ENCODE measurements around the gene ZCCHC2. TPM values are rescaled to one million over a fixed set of nuclear protein-coding genes. Genes with fewer than 3 reads are reported as not detected.

Gene ZCCHC2
- total RNA-seq, 1 donor from 2014 or later, result 43.8 TPM

DNA sequence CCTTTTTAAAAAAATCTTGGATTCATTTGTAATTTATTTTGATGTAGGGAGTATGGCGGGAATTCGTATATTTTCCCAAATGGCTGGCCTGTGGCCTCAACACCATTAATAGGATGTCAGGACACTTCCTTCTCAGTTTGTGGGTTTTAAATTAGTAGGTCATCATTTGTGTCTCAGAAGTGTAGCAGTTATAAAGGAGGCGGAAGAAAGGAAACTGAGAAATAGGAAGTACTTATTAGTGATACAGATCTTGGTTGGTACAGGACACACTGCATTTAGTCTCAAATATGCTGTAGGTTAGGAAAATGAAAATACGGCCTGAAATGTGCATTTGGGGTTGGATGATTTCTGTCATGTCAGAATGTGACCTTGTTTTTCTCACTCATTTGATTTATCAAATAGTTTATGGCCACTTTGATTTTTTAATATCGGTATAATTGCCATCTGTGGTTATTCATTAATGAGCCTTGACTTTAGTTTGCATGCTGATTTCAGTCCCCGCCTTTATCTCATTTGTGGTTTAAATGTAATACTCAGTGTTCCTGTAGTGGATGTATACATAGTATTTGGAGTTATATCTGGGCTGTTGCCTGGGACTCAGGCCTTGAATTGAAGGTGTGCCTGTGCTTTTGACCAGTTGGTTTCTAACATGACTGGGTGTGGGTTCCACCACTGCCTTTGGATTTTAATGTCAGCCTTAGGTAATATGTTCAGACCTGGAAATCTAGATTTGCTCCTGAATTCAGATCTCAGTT lies 31.4 kb downstream of the ZCCHC2 start:
- H3K27ac Mint-ChIP-seq, result no peak overlapping the region
- no peak for DNase-seq (ENCODE audit: low spot score)
- intact Hi-C loops (cut with micrococcal nuclease), result no loop called here
- H3K36me3 Mint-ChIP-seq (ENCODE audit: low read depth), result peaks cover 75% of the 10 kb centered on the region
- H3K27me3 Mint-ChIP-seq (ENCODE audit: low read depth), result no peaks in the 10 kb centered on the region
- no peaks in the 10 kb centered on the region for H3K9me3 Mint-ChIP-seq
- no peak overlapping the region for H3K4me3 Mint-ChIP-seq (ENCODE audit: low read depth)
- peaks cover 22% of the 10 kb centered on the region for H3K4me1 Mint-ChIP-seq (ENCODE audit: low read depth)

DNA sequence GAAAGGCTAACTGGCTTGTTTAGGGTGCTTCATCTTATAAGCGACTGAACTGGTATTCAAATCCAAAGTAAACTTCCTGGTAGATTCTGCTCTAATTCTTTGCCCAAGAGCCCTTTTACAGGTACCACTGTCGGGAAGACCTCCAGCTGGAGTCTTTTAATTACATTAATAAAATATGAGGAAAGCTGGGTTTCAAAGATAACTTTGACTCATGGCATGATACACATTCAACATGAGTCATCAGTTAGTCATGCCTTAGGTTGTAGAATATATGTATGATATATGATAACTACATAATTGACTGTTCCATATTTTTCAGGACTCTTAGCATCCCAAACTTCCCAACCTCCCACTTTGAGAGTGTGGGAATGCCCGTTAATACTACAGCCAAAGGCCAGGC lies 32.3 kb downstream of the ZCCHC2 start:
- H3K36me3 Mint-ChIP-seq (ENCODE audit: low read depth), result peaks cover 78% of the 10 kb centered on the region
- no peaks in the 10 kb centered on the region for H3K27me3 Mint-ChIP-seq (ENCODE audit: low read depth)
- no peaks in the 10 kb centered on the region for H3K9me3 Mint-ChIP-seq
- H3K27ac Mint-ChIP-seq, result no peak overlapping the region
- DNase-seq (ENCODE audit: low spot score), result no peak
- H3K4me1 Mint-ChIP-seq (ENCODE audit: low read depth), result peaks cover 25% of the 10 kb centered on the region
- no peak overlapping the region for H3K4me3 Mint-ChIP-seq (ENCODE audit: low read depth)
- intact Hi-C loops (cut with micrococcal nuclease), result no loop called here

DNA sequence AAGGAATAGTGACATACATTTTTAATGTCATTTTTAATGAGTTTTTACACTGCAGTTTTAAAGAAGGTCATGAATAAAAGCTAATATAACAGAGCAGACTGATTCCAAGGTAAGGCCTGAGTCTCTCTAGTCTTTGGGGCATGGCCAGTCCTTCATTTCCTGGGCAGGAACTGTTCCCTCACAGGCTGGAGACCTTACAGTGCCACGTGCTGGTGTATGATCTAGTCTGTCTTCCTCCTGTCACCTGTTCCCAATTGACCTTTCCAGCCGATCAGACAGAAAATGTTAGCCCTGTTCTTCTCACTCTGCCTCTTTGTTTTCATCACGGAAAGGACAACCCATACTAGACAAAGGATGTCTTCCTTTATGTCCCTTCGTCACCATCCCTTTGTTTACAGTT lies 33.6 kb downstream of the ZCCHC2 start:
- H3K4me3 Mint-ChIP-seq (ENCODE audit: low read depth), result no peak overlapping the region
- H3K9me3 Mint-ChIP-seq, result no peaks in the 10 kb centered on the region
- intact Hi-C loops (cut with micrococcal nuclease), result no loop called here
- H3K27ac Mint-ChIP-seq, result no peak overlapping the region
- no peaks in the 10 kb centered on the region for H3K27me3 Mint-ChIP-seq (ENCODE audit: low read depth)
- peaks cover 25% of the 10 kb centered on the region for H3K4me1 Mint-ChIP-seq (ENCODE audit: low read depth)
- DNase-seq (ENCODE audit: low spot score), result no peak
- H3K36me3 Mint-ChIP-seq (ENCODE audit: low read depth), result peaks cover 78% of the 10 kb centered on the region

DNA sequence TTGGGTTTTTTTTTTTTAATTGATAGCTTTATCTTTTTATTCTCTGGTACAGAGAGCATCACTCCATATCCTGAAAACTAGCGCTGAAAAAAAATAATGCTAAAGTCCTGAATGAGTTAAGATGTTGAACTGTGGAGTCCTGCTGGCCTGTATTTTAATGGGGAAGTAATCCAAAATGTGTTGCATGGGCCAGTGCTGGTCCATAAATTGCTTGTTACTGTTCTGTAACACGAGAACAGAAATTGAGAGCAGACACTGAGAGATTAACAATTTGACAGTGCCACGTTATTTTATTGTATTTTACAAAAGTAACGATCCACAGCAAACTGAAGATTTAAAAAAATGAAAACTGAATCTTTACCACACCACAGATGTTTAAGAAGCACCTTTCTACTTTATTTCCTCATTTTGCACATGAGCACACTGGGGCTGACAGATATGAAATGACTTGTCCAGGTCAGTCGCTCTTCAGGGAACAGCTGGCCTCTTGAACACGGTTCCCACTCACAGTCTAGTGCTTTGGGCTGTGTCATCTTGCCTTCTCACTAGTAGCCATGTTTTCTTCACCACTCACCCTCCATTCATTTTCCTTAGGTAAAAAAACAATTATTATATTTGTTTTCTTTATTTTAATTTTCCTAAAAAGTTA lies 35.3 kb downstream of the ZCCHC2 start:
- DNase-seq (ENCODE audit: low spot score), result no peak
- H3K4me1 Mint-ChIP-seq (ENCODE audit: low read depth), result peaks cover 25% of the 10 kb centered on the region
- intact Hi-C loops (cut with micrococcal nuclease), result no loop called here
- peaks cover 80% of the 10 kb centered on the region for H3K36me3 Mint-ChIP-seq (ENCODE audit: low read depth)
- no peak overlapping the region for H3K27ac Mint-ChIP-seq
- H3K9me3 Mint-ChIP-seq, result no peaks in the 10 kb centered on the region
- no peaks in the 10 kb centered on the region for H3K27me3 Mint-ChIP-seq (ENCODE audit: low read depth)
- H3K4me3 Mint-ChIP-seq (ENCODE audit: low read depth), result no peak overlapping the region

DNA sequence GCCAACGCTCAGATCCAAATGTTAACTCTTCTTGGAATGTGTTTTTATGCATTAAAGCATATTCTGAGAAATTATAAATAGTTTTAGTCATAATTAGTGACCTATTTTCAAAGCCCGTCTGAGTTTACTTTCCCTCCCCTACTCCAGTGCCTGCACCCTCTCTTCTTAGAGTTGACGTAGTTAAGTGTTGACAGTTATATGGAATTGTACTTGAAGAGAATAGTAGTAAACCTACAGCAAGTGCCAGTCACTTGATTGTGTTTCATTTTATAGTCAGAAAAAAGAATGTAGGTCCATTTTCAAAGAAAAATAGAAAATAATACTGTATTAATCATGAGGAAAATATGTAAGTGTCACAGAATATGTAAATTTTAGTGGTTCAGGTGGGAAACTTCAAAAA lies 41.2 kb downstream of the ZCCHC2 start:
- Mint-ChIP-seq H3K36me3 (ENCODE audit: low read depth) (peaks cover 91% of the 10 kb centered on the region), H3K4me3 (ENCODE audit: low read depth) (no peak overlapping the region), H3K27ac (no peak overlapping the region), H3K4me1 (ENCODE audit: low read depth) (peaks cover 3% of the 10 kb centered on the region), H3K27me3 (ENCODE audit: low read depth) (no peaks in the 10 kb centered on the region), H3K9me3 (no peaks in the 10 kb centered on the region)
- intact Hi-C loops (cut with micrococcal nuclease), result no loop called here
- DNase-seq (ENCODE audit: low spot score), result no peak

DNA sequence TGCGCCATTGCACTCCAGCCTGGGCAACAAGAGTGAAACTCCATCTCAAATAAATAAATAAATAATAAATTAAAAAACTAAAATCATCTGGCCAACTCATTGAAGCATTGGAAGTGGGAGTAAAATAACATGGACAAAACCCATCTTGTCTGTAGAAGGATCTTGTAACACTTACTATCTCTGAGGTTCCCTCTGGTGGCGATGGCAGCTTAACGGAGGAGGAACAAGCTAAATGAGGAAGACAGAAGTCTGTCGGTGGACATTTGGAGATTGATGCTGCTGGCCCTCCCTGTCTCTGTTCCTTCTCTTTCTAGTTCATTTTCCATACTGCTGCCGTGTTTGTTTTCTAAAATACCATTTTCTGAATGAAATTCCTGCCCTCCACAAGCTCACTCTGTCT lies 43.4 kb downstream of the ZCCHC2 start:
- H3K27me3 Mint-ChIP-seq (ENCODE audit: low read depth), result no peaks in the 10 kb centered on the region
- peaks cover 4% of the 10 kb centered on the region for H3K4me1 Mint-ChIP-seq (ENCODE audit: low read depth)
- H3K36me3 Mint-ChIP-seq (ENCODE audit: low read depth), result peaks cover 92% of the 10 kb centered on the region
- DNase-seq (ENCODE audit: low spot score), result no peak
- peaks cover 8% of the 10 kb centered on the region for H3K9me3 Mint-ChIP-seq
- intact Hi-C loops (cut with micrococcal nuclease), result no loop called here
- no peak overlapping the region for H3K27ac Mint-ChIP-seq
- no peak overlapping the region for H3K4me3 Mint-ChIP-seq (ENCODE audit: low read depth)

DNA sequence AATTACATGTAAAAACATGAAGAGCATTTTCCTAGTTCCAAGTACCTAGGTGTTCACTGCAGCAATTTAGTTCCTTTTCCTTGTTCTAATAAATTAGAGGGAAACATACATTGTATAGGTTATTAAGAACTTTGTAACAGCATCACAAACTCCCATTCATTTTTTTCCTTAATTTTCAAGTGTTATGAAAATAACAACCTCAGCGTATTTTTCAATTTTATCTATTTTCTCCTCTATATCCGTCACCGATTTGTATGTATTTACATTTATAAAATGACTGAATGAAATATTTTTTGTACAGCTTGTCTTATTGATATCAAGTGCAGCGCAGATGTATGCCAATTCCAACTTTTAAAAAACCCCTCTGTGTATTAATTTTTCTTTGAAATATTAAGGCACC lies 44.0 kb downstream of the ZCCHC2 start:
- DNase-seq (ENCODE audit: low spot score), result no peak
- Mint-ChIP-seq H3K4me3 (ENCODE audit: low read depth) (no peak overlapping the region), H3K4me1 (ENCODE audit: low read depth) (peaks cover 5% of the 10 kb centered on the region), H3K36me3 (ENCODE audit: low read depth) (peaks cover 92% of the 10 kb centered on the region), H3K9me3 (peaks cover 8% of the 10 kb centered on the region), H3K27me3 (ENCODE audit: low read depth) (no peaks in the 10 kb centered on the region), H3K27ac (no peak overlapping the region)
- intact Hi-C loops (cut with micrococcal nuclease), result no loop called here

DNA sequence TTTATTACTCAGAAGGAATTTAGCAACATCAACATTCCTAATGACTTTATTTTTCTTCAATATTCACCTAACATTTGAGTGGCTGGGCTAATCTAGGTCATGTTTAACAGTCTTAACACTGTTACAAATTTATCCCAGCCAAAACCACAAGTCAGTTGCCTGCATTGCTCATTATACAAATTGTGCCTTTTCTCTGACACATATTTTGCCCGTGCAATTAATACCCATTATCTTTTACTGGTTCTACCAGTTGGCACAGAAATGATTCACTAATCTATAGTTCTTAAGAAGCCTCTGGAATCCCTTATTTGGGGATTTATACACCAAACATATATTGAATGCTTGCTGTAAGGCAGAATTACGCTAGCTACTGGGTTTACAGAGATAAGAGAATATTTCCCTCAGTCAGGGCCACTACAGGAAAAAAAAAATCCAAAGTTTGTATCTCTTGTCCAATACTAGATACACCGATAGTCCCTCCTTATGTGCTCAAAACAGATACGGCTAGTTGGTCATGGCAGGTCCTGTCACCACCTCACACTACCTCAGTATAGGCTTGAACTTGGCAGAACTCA lies 46.3 kb downstream of the ZCCHC2 start:
- Mint-ChIP-seq H3K9me3 (peaks cover 8% of the 10 kb centered on the region), H3K27me3 (ENCODE audit: low read depth) (no peaks in the 10 kb centered on the region), H3K4me3 (ENCODE audit: low read depth) (no peak overlapping the region), H3K27ac (no peak overlapping the region), H3K36me3 (ENCODE audit: low read depth) (peaks cover 90% of the 10 kb centered on the region), H3K4me1 (ENCODE audit: low read depth) (peaks cover 8% of the 10 kb centered on the region)
- intact Hi-C loops (cut with micrococcal nuclease), result no loop called here
- DNase-seq (ENCODE audit: low spot score), result no peak

DNA sequence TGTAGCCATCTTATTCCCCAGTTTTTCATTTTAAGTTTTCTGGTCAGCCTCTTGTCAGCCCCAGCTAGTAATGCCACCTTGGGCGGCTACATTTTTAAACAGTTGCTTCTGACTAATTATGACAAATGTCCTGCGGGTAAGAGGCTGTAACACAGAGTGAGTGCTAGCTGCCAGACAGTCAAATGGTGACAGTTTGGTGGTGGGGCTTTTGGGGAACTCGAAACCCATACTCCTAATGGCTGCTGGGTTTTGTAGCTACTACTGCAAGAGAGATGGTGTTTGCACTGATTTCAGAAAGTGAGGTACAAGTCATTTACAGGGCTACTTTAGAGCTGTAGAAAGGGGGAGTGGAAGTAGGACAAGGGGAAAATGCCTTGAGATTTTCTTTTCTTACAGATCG lies 48.2 kb downstream of the ZCCHC2 start:
- H3K36me3 Mint-ChIP-seq (ENCODE audit: low read depth), result peaks cover 93% of the 10 kb centered on the region
- intact Hi-C loops (cut with micrococcal nuclease), result no loop called here
- DNase-seq (ENCODE audit: low spot score), result no peak
- peaks cover 8% of the 10 kb centered on the region for H3K4me1 Mint-ChIP-seq (ENCODE audit: low read depth)
- no peak overlapping the region for H3K4me3 Mint-ChIP-seq (ENCODE audit: low read depth)
- peaks cover 8% of the 10 kb centered on the region for H3K9me3 Mint-ChIP-seq
- no peaks in the 10 kb centered on the region for H3K27me3 Mint-ChIP-seq (ENCODE audit: low read depth)
- no peak overlapping the region for H3K27ac Mint-ChIP-seq

DNA sequence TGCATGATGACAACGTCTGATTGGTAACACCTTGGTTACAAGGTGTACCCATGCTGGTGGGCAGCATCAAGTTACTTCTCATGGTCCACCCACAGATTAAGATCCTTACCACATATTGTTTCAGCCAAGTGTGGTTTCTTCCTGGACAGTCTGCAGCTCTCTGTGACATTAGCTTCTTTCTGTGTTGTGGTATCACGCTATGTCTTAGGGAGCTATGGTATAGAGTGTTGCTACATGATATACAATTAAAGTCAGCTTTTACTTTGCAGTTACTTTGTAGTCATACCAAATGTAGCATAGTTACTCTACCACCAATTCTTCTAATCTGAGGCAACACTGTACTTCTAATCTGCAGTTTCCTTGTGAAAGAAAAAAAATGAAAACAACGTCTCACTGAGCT lies 48.8 kb downstream of the ZCCHC2 start:
- Mint-ChIP-seq H3K27ac (no peak overlapping the region), H3K4me3 (ENCODE audit: low read depth) (no peak overlapping the region), H3K27me3 (ENCODE audit: low read depth) (no peaks in the 10 kb centered on the region), H3K4me1 (ENCODE audit: low read depth) (peaks cover 9% of the 10 kb centered on the region), H3K36me3 (ENCODE audit: low read depth) (peaks cover 93% of the 10 kb centered on the region), H3K9me3 (peaks cover 8% of the 10 kb centered on the region)
- intact Hi-C loops (cut with micrococcal nuclease), result no loop called here
- no peak for DNase-seq (ENCODE audit: low spot score)

DNA sequence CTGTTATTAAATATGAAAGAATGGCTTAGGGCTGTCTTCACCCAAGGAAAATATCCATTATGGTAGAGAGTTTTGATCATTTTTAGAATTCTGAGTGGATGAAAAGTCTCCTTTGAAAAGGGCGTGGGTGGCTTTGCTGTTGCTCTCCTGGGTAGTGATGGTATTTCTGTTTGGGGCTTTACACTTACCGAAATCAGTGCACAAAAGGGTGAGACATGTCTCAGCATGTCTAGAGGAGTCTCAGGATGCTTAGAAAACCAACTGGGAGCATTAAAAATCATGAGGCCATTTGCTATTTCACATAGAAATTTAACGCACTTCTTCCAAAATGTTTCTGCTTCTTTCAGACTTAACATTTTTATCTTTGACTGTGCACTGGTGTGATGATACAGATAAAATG lies 49.6 kb downstream of the ZCCHC2 start:
- peaks cover 8% of the 10 kb centered on the region for H3K9me3 Mint-ChIP-seq
- no peaks in the 10 kb centered on the region for H3K27me3 Mint-ChIP-seq (ENCODE audit: low read depth)
- H3K4me1 Mint-ChIP-seq (ENCODE audit: low read depth), result peaks cover 16% of the 10 kb centered on the region
- intact Hi-C loops (cut with micrococcal nuclease), result no loop called here
- no peak for DNase-seq (ENCODE audit: low spot score)
- no peak overlapping the region for H3K27ac Mint-ChIP-seq
- peaks cover 94% of the 10 kb centered on the region for H3K36me3 Mint-ChIP-seq (ENCODE audit: low read depth)
- H3K4me3 Mint-ChIP-seq (ENCODE audit: low read depth), result no peak overlapping the region

DNA sequence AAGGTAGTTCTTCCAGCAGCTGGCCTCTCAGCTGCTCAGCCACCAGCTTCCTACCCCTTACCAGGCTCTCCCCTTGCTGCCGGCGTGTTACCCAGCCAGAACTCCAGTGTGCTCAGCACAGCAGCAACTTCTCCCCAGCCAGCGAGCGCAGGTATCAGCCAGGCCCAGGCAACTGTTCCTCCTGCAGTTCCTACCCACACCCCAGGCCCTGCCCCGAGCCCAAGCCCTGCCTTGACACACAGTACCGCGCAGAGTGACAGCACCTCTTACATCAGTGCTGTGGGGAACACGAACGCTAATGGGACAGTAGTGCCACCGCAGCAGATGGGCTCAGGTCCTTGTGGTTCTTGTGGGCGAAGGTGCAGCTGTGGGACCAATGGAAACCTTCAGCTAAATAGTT lies 52.0 kb downstream of the ZCCHC2 start:
- peaks cover 20% of the 10 kb centered on the region for H3K4me1 Mint-ChIP-seq (ENCODE audit: low read depth)
- intact Hi-C loops (cut with micrococcal nuclease), result no loop called here
- H3K27me3 Mint-ChIP-seq (ENCODE audit: low read depth), result no peaks in the 10 kb centered on the region
- H3K9me3 Mint-ChIP-seq, result peaks cover 8% of the 10 kb centered on the region
- peaks cover 89% of the 10 kb centered on the region for H3K36me3 Mint-ChIP-seq (ENCODE audit: low read depth)
- H3K27ac Mint-ChIP-seq, result no peak overlapping the region
- no peak for DNase-seq (ENCODE audit: low spot score)
- no peak overlapping the region for H3K4me3 Mint-ChIP-seq (ENCODE audit: low read depth)

DNA sequence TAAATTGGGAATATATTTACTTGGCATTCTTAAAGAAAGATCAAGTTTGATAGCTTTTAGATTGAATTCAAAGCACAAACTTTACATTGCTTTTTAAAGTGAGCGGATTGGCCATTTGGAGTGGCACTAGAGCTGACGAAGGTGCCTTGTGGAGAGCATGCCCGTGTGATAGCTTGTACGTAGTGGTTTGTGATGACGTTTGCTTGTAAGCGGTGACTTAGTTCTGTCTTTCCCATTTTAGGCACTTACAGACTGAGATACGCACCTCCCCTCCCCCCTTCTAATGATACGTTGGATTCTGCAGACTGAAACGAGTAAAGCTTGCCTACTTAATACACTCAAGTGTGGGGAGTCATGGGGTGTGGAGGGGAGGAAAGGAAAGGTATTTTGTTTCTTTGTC lies 53.4 kb downstream of the ZCCHC2 start:
- H3K4me3 Mint-ChIP-seq (ENCODE audit: low read depth), result no peak overlapping the region
- intact Hi-C loops (cut with micrococcal nuclease), result no loop called here

More for the DNA sequence above, 53.4 kb downstream of the ZCCHC2 start:
- Mint-ChIP-seq H3K4me1 (ENCODE audit: low read depth) (peaks cover 15% of the 10 kb centered on the region), H3K9me3 (no peaks in the 10 kb centered on the region), H3K27me3 (ENCODE audit: low read depth) (no peaks in the 10 kb centered on the region), H3K27ac (no peak overlapping the region), H3K36me3 (ENCODE audit: low read depth) (peaks cover 79% of the 10 kb centered on the region)
- DNase-seq (ENCODE audit: low spot score), result no peak
